ENCODE measurements around the gene BCORL1.

Gene BCORL1

DNA sequence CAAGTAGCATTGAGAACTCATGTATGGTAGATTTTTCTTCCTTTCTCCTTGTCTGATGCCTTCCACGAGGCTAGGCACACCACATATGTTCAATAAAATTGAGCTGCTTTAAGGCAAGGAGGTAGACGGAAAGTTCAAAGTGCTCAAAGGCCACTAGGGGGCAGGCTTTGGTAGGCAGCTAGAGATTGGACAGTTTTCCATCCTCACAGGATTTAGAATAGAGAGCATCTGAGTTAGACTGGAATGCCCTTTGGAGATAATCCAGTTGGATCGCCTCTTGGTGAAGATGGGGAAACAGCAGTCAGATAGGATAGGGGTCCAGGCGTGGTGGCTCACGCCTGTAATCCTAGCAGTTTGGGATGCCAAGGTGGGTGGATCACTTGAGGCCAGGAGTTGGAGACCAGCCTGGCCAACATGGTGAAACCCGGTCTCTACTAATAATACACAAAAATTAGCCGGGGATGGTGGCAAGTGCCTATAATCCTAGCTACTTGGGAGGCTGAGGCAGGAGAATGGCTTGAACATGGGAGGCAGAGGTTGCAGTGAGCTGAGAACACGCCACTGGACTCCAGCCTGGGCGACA is 97.5 kb downstream of the BCORL1 start:
- Histone ChIP-seq H3K9me3 (ENCODE audit: control insufficient read depth, insufficient read depth, low read length) (no peaks in the 10 kb centered on the region), H3K9ac (ENCODE audit: low read depth, low read length) (no peak overlapping the region), H3K4me1 (ENCODE audit: control insufficient read depth, insufficient read depth, low read length) (peaks cover 23% of the 10 kb centered on the region), H3K27me3 (ENCODE audit: control insufficient read depth, insufficient read depth, low read length) (peaks cover 6% of the 10 kb centered on the region), H3K4me3 (ENCODE audit: low read depth, low read length) (no peak overlapping the region), H3K36me3 (ENCODE audit: control insufficient read depth, insufficient read depth, low read length) (peaks cover 3% of the 10 kb centered on the region)

DNA sequence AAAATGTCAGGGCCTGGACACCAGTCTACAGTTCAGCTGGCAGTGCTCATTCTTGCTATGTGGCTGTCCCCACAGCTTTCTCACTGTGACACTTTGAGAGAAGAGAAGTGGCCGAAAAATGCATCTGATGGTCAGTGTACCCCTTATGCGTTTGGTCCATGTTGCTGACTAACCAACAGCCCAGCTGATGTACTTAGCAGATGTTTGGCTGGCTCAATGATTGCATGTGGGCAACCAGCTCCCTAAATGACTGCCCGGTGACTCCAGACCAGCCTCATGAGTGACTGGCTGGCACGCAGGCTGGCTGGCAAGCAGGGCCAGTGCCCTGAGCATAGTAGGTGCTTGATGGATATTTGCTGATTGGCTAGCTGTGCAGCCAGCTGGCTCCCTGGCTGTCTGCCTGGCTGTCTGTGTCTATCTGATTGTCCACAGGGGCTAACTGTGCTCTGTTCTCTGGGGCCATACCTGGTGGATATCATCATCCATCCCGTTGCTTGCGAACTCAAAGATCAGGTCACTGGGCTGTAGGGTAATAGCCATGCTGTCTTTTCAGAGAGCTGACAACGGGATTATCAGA is 98.4 kb downstream of the BCORL1 start:
- no peak overlapping the region for H3K9ac ChIP-seq (ENCODE audit: low read depth, low read length)
- H3K9me3 ChIP-seq (ENCODE audit: control insufficient read depth, insufficient read depth, low read length) = no peaks in the 10 kb centered on the region
- H3K27me3 ChIP-seq (ENCODE audit: control insufficient read depth, insufficient read depth, low read length) = peaks cover 6% of the 10 kb centered on the region
- peaks cover 3% of the 10 kb centered on the region for H3K36me3 ChIP-seq (ENCODE audit: control insufficient read depth, insufficient read depth, low read length)
- no peak overlapping the region for H3K4me3 ChIP-seq (ENCODE audit: low read depth, low read length)
- H3K4me1 ChIP-seq (ENCODE audit: control insufficient read depth, insufficient read depth, low read length) = peaks cover 25% of the 10 kb centered on the region

DNA sequence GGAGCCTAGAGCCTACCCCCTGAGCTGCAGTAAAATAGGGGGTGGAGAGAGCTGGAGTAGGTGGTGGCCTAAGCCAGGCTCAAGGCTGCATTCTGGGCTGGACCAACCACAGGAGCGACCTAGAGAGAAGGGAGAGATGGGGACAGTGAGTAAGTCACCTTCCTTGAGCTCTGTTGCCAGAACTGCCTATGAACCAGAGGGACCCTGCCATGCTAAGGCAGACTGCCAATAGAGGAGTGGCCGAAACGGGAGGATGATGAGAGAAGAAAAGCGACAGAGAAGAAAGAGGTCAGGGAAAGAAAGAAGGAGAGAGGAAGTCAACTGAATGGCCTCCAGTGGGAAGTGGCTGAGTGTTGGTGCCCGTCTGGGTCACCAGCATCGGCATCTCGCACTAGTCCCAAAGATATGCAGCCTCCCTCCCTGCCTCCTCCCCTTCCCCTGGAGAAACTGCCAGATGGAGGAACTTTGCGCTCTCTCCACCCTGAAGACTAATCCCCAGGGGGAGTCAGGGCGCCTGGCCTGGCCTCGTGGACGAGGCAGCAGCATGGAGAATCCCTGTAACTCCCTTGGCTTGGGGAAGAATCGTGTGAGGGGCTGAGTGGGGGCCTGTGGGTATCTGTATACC is 99.1 kb downstream of the BCORL1 start:
- Histone ChIP-seq H3K4me1 (ENCODE audit: control insufficient read depth, insufficient read depth, low read length) (peaks cover 28% of the 10 kb centered on the region), H3K36me3 (ENCODE audit: control insufficient read depth, insufficient read depth, low read length) (peaks cover 3% of the 10 kb centered on the region), H3K4me3 (ENCODE audit: low read depth, low read length) (no peak overlapping the region), H3K27me3 (ENCODE audit: control insufficient read depth, insufficient read depth, low read length) (peaks cover 6% of the 10 kb centered on the region), H3K9me3 (ENCODE audit: control insufficient read depth, insufficient read depth, low read length) (no peaks in the 10 kb centered on the region), H3K9ac (ENCODE audit: low read depth, low read length) (no peak overlapping the region)

DNA sequence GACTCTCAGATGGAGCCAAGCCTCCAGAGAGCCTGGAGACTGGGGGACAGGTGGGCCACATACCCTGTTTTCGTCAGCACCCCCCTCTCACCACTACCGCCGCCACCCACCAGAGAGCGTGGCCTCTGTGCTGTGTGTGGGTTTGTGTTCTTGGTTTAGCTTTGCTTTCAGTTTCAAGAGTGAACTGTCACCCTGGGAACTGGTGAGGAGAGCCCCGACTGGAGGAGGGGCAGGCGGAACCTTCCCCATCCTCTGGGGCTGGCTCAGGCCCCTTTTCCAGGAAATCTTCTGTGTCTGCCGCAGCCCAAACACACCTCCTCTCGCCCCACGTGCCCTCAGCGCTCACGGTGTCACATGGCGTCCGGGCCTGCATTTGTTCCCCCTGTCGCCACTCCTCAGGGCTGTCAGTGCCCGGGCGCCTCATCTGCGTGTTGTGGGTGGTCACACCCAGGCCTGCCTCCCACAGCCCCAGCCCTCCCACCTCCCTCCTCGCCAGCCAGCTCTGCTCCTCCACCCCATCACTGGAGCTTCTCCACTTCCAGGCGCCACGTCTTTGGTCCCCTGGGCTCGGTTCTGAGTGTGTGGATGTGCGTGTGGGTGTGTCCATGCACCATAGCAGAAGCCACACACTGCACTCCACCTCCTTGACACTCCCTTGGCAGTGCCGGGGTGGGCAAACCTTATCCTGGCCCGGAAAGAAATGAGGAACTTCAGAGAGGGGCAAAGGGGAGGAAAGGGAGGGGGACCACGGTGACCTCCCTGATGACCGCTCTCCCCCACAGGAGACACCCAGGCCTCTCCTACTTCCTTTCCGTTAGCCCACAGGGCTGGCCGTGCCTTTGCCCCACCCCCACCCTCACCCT is 100.0 kb downstream of the BCORL1 start:
- peak overlapping the region; percentile 8 for H3K4me3 ChIP-seq (ENCODE audit: low read depth, low read length)

DNA sequence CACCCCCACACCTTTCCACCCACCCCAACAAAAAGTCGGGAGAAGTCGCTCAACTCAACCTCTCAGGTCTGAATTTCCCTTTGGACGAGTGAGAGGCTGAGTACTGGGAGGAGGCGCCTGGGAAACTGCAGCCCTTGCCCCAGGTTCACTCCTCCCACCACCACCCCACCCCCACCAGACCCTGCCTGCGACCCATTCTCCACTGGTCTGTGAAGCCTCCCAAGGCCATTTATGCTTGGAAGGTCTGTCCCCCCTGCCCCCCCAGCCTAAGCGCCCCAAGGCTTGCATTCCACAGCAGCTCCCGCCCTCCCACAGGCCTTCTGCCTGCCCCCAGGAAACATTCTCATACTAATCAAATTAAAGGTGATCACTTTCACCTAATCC is 100.7 kb downstream of the BCORL1 start:
- peaks cover 3% of the 10 kb centered on the region for H3K36me3 ChIP-seq (ENCODE audit: control insufficient read depth, insufficient read depth, low read length)
- no peak overlapping the region for H3K9ac ChIP-seq (ENCODE audit: low read depth, low read length)
- peak overlapping the region; percentile 13 for H3K4me3 ChIP-seq (ENCODE audit: low read depth, low read length)
- no peaks in the 10 kb centered on the region for H3K9me3 ChIP-seq (ENCODE audit: control insufficient read depth, insufficient read depth, low read length)
- H3K27me3 ChIP-seq (ENCODE audit: control insufficient read depth, insufficient read depth, low read length) = peaks cover 6% of the 10 kb centered on the region
- H3K4me1 ChIP-seq (ENCODE audit: control insufficient read depth, insufficient read depth, low read length) = peaks cover 28% of the 10 kb centered on the region

More for the DNA sequence above, 100.0 kb downstream of the BCORL1 start:
- Histone ChIP-seq H3K9ac (ENCODE audit: low read depth, low read length) (no peak overlapping the region), H3K9me3 (ENCODE audit: control insufficient read depth, insufficient read depth, low read length) (no peaks in the 10 kb centered on the region), H3K36me3 (ENCODE audit: control insufficient read depth, insufficient read depth, low read length) (peaks cover 3% of the 10 kb centered on the region), H3K4me1 (ENCODE audit: control insufficient read depth, insufficient read depth, low read length) (peaks cover 28% of the 10 kb centered on the region), H3K27me3 (ENCODE audit: control insufficient read depth, insufficient read depth, low read length) (peaks cover 6% of the 10 kb centered on the region)

DNA sequence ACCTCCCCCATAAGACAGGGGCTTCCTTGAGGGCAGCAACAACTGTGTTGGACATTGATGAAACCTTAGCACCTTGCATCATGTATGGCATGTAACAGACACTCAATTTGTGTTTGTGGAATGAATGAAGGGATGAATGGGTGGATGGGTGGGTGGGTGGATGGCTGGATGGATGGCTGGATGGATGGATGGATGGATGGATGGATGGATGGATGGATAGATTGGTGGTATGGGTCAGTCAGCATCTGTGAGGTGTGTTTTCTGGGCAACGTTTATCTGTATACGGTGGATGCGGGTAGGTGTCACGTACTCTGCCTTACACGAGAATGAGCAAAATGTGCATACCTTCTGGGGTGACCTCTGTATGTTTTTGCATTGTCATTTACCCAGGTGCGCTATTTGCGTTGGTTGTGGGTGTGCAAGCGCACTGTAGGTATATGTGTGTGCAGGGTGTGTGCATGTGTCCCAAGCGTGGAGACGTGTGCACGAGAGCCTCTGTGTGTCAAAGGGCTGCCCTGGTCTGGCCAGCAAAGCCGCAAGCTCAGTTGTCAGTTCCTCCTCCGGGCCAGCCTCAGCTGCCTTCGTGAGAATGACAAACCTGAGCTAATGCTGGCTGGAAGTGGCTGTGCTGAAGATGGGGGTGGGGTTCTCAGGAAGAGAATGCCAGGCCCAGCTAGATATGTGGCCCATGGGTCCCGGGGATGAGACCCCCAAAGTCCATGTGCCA is 101.4 kb downstream of the BCORL1 start:
- H3K4me3 ChIP-seq (ENCODE audit: low read depth, low read length) = peak overlapping the region; percentile 13
- H3K4me1 ChIP-seq (ENCODE audit: control insufficient read depth, insufficient read depth, low read length) = peaks cover 28% of the 10 kb centered on the region
- no peak overlapping the region for H3K9ac ChIP-seq (ENCODE audit: low read depth, low read length)
- H3K36me3 ChIP-seq (ENCODE audit: control insufficient read depth, insufficient read depth, low read length) = peaks cover 3% of the 10 kb centered on the region
- H3K27me3 ChIP-seq (ENCODE audit: control insufficient read depth, insufficient read depth, low read length) = peaks cover 6% of the 10 kb centered on the region
- H3K9me3 ChIP-seq (ENCODE audit: control insufficient read depth, insufficient read depth, low read length) = no peaks in the 10 kb centered on the region

DNA sequence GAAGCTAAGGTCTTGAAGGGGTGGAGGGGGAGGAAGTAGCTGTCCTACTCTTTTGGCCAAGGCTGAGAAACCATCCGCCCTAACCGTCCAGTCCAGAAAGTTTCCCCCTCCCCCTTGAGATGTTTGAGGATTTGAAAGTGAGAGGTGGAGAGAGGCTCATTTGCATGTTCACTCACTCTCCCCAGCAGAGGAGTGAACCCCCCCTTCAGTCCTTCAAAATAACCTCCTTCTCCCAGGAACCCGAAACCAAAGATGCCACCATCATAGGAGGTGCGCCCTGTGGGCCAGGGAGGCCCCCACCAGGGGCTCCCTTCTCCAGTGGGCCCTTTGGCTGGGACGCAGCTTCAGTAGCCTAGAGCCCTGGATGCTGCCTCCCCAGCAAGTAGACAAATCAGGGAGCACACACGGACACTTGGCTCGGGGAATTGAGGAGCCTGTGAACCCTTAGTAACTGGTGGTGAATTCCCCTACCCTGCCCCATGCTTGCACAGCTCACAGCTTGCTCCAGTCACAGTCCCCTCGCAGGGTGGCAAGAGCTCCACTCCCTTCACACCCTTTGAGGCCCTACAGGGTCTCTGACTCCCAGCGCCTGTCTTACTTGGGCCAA is 102.3 kb downstream of the BCORL1 start:
- Histone ChIP-seq H3K27me3 (ENCODE audit: control insufficient read depth, insufficient read depth, low read length) (peaks cover 6% of the 10 kb centered on the region), H3K9me3 (ENCODE audit: control insufficient read depth, insufficient read depth, low read length) (no peaks in the 10 kb centered on the region)

DNA sequence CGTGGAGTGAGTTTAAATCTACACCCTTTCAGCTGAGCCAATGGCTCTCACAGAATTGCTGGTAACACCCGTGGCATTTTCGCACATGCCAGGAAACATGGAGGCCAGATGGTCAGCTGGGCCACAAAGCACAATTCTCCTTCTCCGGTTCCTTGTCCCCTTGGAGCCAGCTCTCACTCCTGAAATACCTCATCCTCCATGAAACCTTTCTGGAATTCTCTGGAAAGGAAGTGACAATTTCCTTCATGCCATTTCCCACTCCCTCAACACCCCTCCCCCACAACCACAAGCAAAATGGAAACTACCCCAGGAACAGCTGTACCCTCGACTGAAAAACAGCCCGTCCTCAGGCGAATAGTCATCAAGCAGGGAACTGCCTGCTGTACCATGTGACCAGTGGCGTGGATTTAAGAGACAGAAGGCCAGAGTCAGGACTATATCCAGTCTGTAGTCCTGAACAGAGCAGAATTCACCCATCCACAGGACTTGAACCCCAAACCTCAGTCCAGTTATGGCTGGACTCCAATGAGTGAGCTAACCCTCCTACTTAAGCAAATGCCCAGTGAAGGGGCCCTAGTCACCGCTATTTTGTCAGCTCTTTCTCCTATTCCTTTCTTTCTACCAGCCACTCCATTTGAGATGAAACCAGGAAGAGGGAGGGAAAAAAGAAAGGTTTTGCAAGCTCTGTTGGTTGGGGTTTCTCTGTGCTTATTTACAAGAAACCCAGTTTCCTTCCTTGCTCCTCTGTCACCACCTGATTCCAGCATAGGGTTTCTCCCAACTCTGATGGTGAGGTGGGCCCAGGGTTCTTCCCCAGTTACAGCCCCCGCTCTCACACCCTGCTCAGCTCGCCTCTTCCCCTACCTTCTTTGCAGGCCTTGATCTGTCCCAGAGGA is 103.4 kb downstream of the BCORL1 start:
- Histone ChIP-seq H3K9ac (ENCODE audit: low read depth, low read length) (no peak overlapping the region), H3K9me3 (ENCODE audit: control insufficient read depth, insufficient read depth, low read length) (no peaks in the 10 kb centered on the region), H3K27me3 (ENCODE audit: control insufficient read depth, insufficient read depth, low read length) (peaks cover 6% of the 10 kb centered on the region), H3K36me3 (ENCODE audit: control insufficient read depth, insufficient read depth, low read length) (peaks cover 3% of the 10 kb centered on the region), H3K4me3 (ENCODE audit: low read depth, low read length) (no peak overlapping the region), H3K4me1 (ENCODE audit: control insufficient read depth, insufficient read depth, low read length) (peaks cover 28% of the 10 kb centered on the region)

More for the DNA sequence above, 102.3 kb downstream of the BCORL1 start:
- H3K9ac ChIP-seq (ENCODE audit: low read depth, low read length) = no peak overlapping the region
- no peak overlapping the region for H3K4me3 ChIP-seq (ENCODE audit: low read depth, low read length)
- H3K36me3 ChIP-seq (ENCODE audit: control insufficient read depth, insufficient read depth, low read length) = peaks cover 3% of the 10 kb centered on the region
- H3K4me1 ChIP-seq (ENCODE audit: control insufficient read depth, insufficient read depth, low read length) = peaks cover 28% of the 10 kb centered on the region

DNA sequence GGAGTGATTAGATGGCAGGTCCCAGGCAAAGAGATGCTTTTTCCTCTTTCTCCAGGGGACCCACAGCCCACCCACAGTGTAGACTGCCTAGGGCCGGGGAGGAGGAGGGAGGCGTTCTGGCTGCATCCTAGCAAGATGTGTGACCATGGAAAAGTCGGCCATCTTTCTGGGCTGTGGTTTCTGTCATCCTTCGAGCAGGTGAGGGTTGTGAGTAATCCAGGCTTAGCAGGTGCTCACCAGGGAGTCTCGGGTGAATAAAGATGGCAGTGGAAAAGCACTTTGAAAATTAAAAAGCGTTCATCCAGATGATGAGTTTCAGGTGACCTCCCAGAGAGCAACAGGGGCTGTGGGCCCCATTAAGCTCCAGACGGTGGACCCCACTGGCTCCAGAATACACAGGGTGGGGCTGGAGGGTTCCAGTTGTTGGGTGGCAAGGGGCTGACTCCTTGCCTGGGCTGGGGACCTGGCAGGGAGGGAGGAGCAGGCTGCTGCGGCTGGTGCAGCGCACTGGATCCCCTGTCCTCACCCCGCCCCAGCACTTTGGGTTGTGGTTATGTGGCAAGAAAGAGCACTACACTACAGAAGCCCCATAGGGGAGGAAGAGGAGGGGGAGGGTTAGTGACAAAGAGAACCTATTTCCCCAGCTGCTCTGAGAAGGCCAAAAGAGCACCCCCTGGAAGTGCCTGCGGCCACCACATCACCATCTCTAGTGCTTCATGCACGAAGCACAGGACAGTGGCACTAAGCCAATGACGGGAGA is 104.2 kb downstream of the BCORL1 start:
- peaks cover 3% of the 10 kb centered on the region for H3K36me3 ChIP-seq (ENCODE audit: control insufficient read depth, insufficient read depth, low read length)
- no peaks in the 10 kb centered on the region for H3K9me3 ChIP-seq (ENCODE audit: control insufficient read depth, insufficient read depth, low read length)
- no peak overlapping the region for H3K4me3 ChIP-seq (ENCODE audit: low read depth, low read length)
- peaks cover 28% of the 10 kb centered on the region for H3K4me1 ChIP-seq (ENCODE audit: control insufficient read depth, insufficient read depth, low read length)
- peaks cover 6% of the 10 kb centered on the region for H3K27me3 ChIP-seq (ENCODE audit: control insufficient read depth, insufficient read depth, low read length)
- H3K9ac ChIP-seq (ENCODE audit: low read depth, low read length) = no peak overlapping the region

DNA sequence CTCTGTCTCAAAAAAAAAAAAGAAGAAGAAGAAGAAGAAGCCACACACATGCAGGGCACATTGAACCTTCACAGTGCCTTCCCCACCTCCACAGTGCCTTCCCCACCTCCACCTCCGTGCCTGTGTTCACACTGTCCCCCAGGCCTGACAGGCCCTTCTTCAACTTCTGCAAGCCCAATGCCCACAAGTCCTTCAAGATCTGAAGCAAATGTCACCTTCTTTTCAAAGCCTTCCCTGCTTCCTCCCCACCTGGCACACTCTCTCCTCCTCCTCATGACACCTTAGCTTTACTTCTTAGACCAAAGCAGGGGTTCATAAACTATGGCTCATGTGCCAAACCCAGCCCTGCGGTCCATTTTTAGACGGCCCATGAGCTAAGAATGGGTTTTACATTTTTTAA is 107.9 kb downstream of the BCORL1 start:
- Histone ChIP-seq H3K27me3 (ENCODE audit: control insufficient read depth, insufficient read depth, low read length) (no peaks in the 10 kb centered on the region), H3K4me3 (ENCODE audit: low read depth, low read length) (no peak overlapping the region), H3K9me3 (ENCODE audit: control insufficient read depth, insufficient read depth, low read length) (no peaks in the 10 kb centered on the region), H3K9ac (ENCODE audit: low read depth, low read length) (no peak overlapping the region), H3K36me3 (ENCODE audit: control insufficient read depth, insufficient read depth, low read length) (no peaks in the 10 kb centered on the region), H3K4me1 (ENCODE audit: control insufficient read depth, insufficient read depth, low read length) (peaks cover 3% of the 10 kb centered on the region)

Measured in iPS-15b (cell line).